Measurements from ENCODE around the gene EPN2.
"Not testable (repeated sequence)": the region's sequence is repeated elsewhere in the genome, so short reads cannot be mapped to it uniquely, and the experiment has no call there.

EPN2 gene

GRCh38 chr17:19237139-19237388 lies at the start of gene EPN2:
TSS of gene EPN2 (plus strand) at chr17:19237366. CDS start at chr17:19283120, 45,754 bp downstream.
- DNase-seq (ENCODE audit: low read depth): peak; percentile 46

- not testable (repeated sequence) for DNase-seq (ENCODE audit: low read depth)
Observed at GRCh38 chr17:19187883-19188869, 49.0 kb upstream of the EPN2 start.

- DNase-seq (ENCODE audit: low read depth): not testable (repeated sequence)
Observed at GRCh38 chr17:19188870-19189708, 48.1 kb upstream of the EPN2 start.

- DNase-seq (ENCODE audit: low read depth): not testable (repeated sequence)
Observed at GRCh38 chr17:19189781-19190405, 47.3 kb upstream of the EPN2 start.

GRCh38 chr17:19196382-19197204 lies 40.6 kb upstream of the EPN2 start:
- not testable (repeated sequence) for DNase-seq (ENCODE audit: low read depth)

GRCh38 chr17:19202448-19202847 lies 34.7 kb upstream of the EPN2 start:
- DNase-seq (ENCODE audit: low read depth): not testable (repeated sequence)

GRCh38 chr17:19203429-19203828 lies 33.7 kb upstream of the EPN2 start:
- DNase-seq (ENCODE audit: low read depth): not testable (repeated sequence)

GRCh38 chr17:19215074-19215860 lies 21.9 kb upstream of the EPN2 start:
- not testable (repeated sequence) for DNase-seq (ENCODE audit: low read depth)

GRCh38 chr17:19216148-19216926 lies 20.8 kb upstream of the EPN2 start:
- not testable (repeated sequence) for DNase-seq (ENCODE audit: low read depth)

- not testable (repeated sequence) for DNase-seq (ENCODE audit: low read depth)
Observed at GRCh38 chr17:19218914-19219313, 18.3 kb upstream of the EPN2 start.

- DNase-seq (ENCODE audit: low read depth): not testable (repeated sequence)
Observed at GRCh38 chr17:19219384-19219783, 17.8 kb upstream of the EPN2 start.

- not testable (repeated sequence) for DNase-seq (ENCODE audit: low read depth)
Observed at GRCh38 chr17:19220195-19220594, 17.0 kb upstream of the EPN2 start.

- not testable (repeated sequence) for DNase-seq (ENCODE audit: low read depth)
Observed at GRCh38 chr17:19226610-19227588, 10.3 kb upstream of the EPN2 start.

GRCh38 chr17:19234676-19235075 lies 2.5 kb upstream of the EPN2 start:
- DNase-seq (ENCODE audit: low read depth): not testable (repeated sequence)

GRCh38 chr17:19236351-19237138 lies 621 bp upstream of the EPN2 start:
- not testable (repeated sequence) for DNase-seq (ENCODE audit: low read depth)

GRCh38 chr17:19237389-19238166 lies 412 bp downstream of the EPN2 start:
- peak; percentile 1 for DNase-seq (ENCODE audit: low read depth)

GRCh38 chr17:19238167-19238505 lies 970 bp downstream of the EPN2 start:
- DNase-seq (ENCODE audit: low read depth): peak; percentile 0
